Measurements from ENCODE around the gene LRRC3.

GRCh38 chr21:44471341-44471740 lies 16.0 kb downstream of the LRRC3 start:
- TF ChIP-seq CTCF (conservative IDR thresholded peaks at IDR 0.05; ENCODE audit: low read length) (no peak), EZH2phosphoT487 (IDR thresholded peaks at IDR 0.05; ENCODE audit: borderline replicate concordance) (no peak)
